ENCODE data around the gene SUN1.

DNA sequence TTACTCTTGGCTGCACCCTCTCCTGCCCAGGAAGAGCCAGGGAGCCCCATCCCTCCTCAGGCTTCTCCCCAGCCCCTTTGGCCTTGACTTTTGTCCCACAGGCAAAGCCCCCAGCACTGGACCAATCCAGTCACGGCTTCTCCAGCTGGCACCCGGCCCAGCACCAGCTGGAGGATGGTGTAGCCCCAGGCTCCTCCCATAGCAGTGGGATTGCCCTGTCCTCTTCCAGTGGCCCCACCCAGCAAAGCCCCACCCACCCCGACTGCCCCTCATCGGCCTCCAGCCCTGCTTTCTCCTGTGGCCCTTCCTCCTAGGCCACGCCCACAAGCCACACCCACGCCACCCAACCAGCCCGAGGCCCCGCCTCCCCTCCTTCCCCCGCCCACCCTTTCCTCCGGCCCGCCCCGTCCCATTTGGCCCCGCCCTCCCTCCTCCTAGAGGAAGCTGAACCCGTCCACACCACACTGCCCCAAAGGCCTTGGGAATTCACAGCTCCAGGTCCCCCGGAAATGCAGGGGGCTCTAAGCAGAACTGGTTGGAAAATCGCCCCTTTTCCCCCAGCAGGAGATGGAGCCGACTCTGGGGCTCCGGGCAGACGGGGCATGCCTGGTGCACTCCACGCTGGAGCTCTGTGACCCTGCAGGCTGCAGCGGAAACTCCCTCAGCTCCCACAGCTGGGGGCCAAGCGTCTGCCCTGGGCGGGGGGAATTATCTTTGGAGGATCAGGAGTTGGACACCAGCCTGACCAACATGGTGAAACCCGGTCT lies 69.3 kb downstream of the SUN1 start:
- TF ChIP-seq POLR2A (IDR thresholded peaks at IDR 0.05; ENCODE audit: low read depth, low read length), result no peak
- TF ChIP-seq, protein P1, sequence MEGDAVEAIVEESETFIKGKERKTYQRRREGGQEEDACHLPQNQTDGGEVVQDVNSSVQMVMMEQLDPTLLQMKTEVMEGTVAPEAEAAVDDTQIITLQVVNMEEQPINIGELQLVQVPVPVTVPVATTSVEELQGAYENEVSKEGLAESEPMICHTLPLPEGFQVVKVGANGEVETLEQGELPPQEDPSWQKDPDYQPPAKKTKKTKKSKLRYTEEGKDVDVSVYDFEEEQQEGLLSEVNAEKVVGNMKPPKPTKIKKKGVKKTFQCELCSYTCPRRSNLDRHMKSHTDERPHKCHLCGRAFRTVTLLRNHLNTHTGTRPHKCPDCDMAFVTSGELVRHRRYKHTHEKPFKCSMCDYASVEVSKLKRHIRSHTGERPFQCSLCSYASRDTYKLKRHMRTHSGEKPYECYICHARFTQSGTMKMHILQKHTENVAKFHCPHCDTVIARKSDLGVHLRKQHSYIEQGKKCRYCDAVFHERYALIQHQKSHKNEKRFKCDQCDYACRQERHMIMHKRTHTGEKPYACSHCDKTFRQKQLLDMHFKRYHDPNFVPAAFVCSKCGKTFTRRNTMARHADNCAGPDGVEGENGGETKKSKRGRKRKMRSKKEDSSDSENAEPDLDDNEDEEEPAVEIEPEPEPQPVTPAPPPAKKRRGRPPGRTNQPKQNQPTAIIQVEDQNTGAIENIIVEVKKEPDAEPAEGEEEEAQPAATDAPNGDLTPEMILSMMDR (IDR thresholded peaks at IDR 0.05; ENCODE audit: extremely low read depth in 1 of 2, insufficient read depth in 1 of 2, low read depth in 1 of 2, low read length in 2 of 2), result no peak

Measured in endothelial cell of umbilical vein (primary cell).